GM12878 (cell line): ENCODE results near the gene DNAJC12. TPM values are rescaled to one million over a fixed set of nuclear protein-coding genes. Genes with fewer than 3 reads are reported as not detected.

ENCODE experiments used
- ATAC-seq: fragments of 200-7000 bp; cut with Tn5 transposase; 3 replicates; pipeline ENCODE4 v1.9.1; 2020; ENCODE audit warnings: mild to moderate bottlenecking, moderate library complexity
- BruUV-seq: library from RNA; stranded (reverse); fragments of 400-500 nt; replicated peaks from 2 replicates; lab custom pipeline; 2021; lab: Mats Ljungman, UMichigan
- CTCF ChIA-PET: fragments of 300-600 bp; sonication (Branson Sonifier 250); formaldehyde crosslinking; extraction: SDS; loops from one replicate; lab custom pipeline; 2021; ENCODE audit warnings: inconsistent platforms; lab: Yijun Ruan, JAX
- POLR2A ChIA-PET: fragments of 350-600 bp; formaldehyde crosslinking; extraction: SDS; loops from one replicate; lab custom pipeline; 2021; ENCODE audit warnings: inconsistent platforms; lab: Charles Lee
- RAD21 ChIA-PET: fragments of 300-600 bp; sonication (Branson Sonifier 250); formaldehyde crosslinking; loops from one replicate; lab custom pipeline; 2023; ENCODE audit warnings: antibody characterized with exemption; ENCODE audit not compliant: unreplicated experiment; lab: Charles Lee
- SMC1A ChIA-PET: fragments of 300-600 bp; sonication (Branson Sonifier 250); formaldehyde crosslinking; loops from one replicate; lab custom pipeline; 2023; ENCODE audit not compliant: unreplicated experiment, uncharacterized antibody; lab: Charles Lee
- DNase-seq: peaks from one replicate; pipeline ENCODE4 v3.0.0-alpha.2; 2011; ENCODE audit warnings: low read depth, low spot score
- FAIRE-seq: peaks from 3 replicates; lab custom pipeline; 2011; peaks lifted over from hg19 to GRCh38; lab: Jason Lieb, UNC
- H2AFZ ChIP-seq: 2 replicates; pipeline ENCODE4 v1.6.0; 2011; ENCODE audit warnings: low read depth, low read length, control low read depth; ENCODE audit not compliant: control insufficient read depth
- H3K27ac ChIP-seq: 2 replicates; pipeline ENCODE4 v1.5.1; 2011; ENCODE audit warnings: control low read depth; ENCODE audit not compliant: control insufficient read depth, insufficient read depth
- H3K27me3 ChIP-seq, 2 experiments: replicated peaks in 1 of 2; 2 replicates each; pipeline versions ENCODE4 v1.6.0 to v1.6.1; 2011; ENCODE audit warnings: low read length in 1 of 2; ENCODE audit not compliant: control insufficient read depth in 2 of 2, insufficient read depth in 2 of 2
- H3K36me3 ChIP-seq, 2 experiments: 2 replicates each; pipeline ENCODE4 v1.5.1; 2011; ENCODE audit warnings: low read length in 1 of 2; ENCODE audit not compliant: control insufficient read depth in 2 of 2, insufficient read depth in 2 of 2
- H3K4me1 ChIP-seq: 2 replicates; pipeline ENCODE4 v1.6.1; 2011; ENCODE audit warnings: mild to moderate bottlenecking, low read length, moderate library complexity, mixed read lengths; ENCODE audit not compliant: control insufficient read depth, insufficient read depth
- H3K4me2 ChIP-seq: 2 replicates; pipeline ENCODE4 v1.6.0; 2011; ENCODE audit warnings: control low read depth; ENCODE audit not compliant: control insufficient read depth, insufficient read depth
- H3K4me3 ChIP-seq: fragments of 200-600 bp; sonication (generic); 2 replicates; pipeline ENCODE4 v1.5.1; 2016
- H3K79me2 ChIP-seq: 2 replicates; pipeline ENCODE4 v1.6.0; 2011; ENCODE audit warnings: low read length; ENCODE audit not compliant: control insufficient read depth, insufficient read depth
- H3K9ac ChIP-seq: 2 replicates; pipeline ENCODE4 v1.8.0; 2011; ENCODE audit warnings: low read length, control low read depth, mixed read lengths; ENCODE audit not compliant: control insufficient read depth, insufficient read depth
- H3K9me3 ChIP-seq: replicated peaks from 3 replicates; pipeline ENCODE4 v1.5.1; 2011; ENCODE audit warnings: mild to moderate bottlenecking, low read length; ENCODE audit not compliant: control insufficient read depth, insufficient read depth
- H4K20me1 ChIP-seq: 2 replicates; pipeline ENCODE4 v1.6.0; 2011; ENCODE audit not compliant: control insufficient read depth, insufficient read depth
- CBFB ChIP-seq: IDR thresholded peaks from 2 replicates; pipeline ENCODE4 v1.6.1; 2016; ENCODE audit warnings: antibody characterized with exemption, low read depth
- CHD4 ChIP-seq: fragments of 200-600 bp; sonication (generic); IDR thresholded peaks from 2 replicates; pipeline ENCODE4 v1.6.1; 2016; ENCODE audit warnings: mild to moderate bottlenecking
- FOS ChIP-seq: IDR thresholded peaks from 3 replicates; pipeline ENCODE4 v1.6.1; 2011; ENCODE audit warnings: borderline replicate concordance; ENCODE audit not compliant: insufficient read length; ENCODE audit errors: extremely low read depth
- HDGF ChIP-seq: fragments of 450-650 bp; IDR thresholded peaks from 2 replicates; pipeline ENCODE4 v1.6.1; 2016; ENCODE audit warnings: antibody characterized with exemption
- JUNB ChIP-seq: IDR thresholded peaks from 2 replicates; pipeline ENCODE4 v1.6.1; 2016; ENCODE audit warnings: antibody characterized with exemption, mild to moderate bottlenecking
- KDM1A ChIP-seq: fragments of 200-600 bp; sonication (generic); IDR thresholded peaks from 2 replicates; pipeline ENCODE4 v1.6.1; 2016; ENCODE audit warnings: borderline replicate concordance
- MEF2A ChIP-seq: IDR thresholded peaks from 2 replicates; pipeline ENCODE4 v1.6.1; 2011; ENCODE audit warnings: low read depth, mild to moderate bottlenecking, low read length, moderate library complexity; ENCODE audit not compliant: insufficient read depth
- MEF2B ChIP-seq: fragments of 450-650 bp; IDR thresholded peaks from 2 replicates; pipeline ENCODE4 v1.6.1; 2018; ENCODE audit warnings: mild to moderate bottlenecking, moderate library complexity; ENCODE audit not compliant: partially characterized antibody, poor library complexity, severe bottlenecking
- MLLT1 ChIP-seq: fragments of 450-650 bp; IDR thresholded peaks from 2 replicates; pipeline ENCODE4 v1.6.1; 2016; ENCODE audit warnings: mild to moderate bottlenecking
- MXI1 ChIP-seq: fragments of 150-350 bp; IDR thresholded peaks from 2 replicates; pipeline ENCODE4 v1.6.1; 2011; ENCODE audit warnings: low read depth, mild to moderate bottlenecking, inconsistent platforms, low read length, improper control_type of control experiment
- NBN ChIP-seq: fragments of 450-650 bp; IDR thresholded peaks from 2 replicates; pipeline ENCODE4 v1.6.1; 2016
- NFYA ChIP-seq: IDR thresholded peaks from 2 replicates; pipeline ENCODE4 v1.6.1; 2011; ENCODE audit warnings: low read depth, mild to moderate bottlenecking, low read length, improper control_type of control experiment, borderline replicate concordance
- PAX8 ChIP-seq: fragments of 450-650 bp; IDR thresholded peaks from 2 replicates; pipeline ENCODE4 v1.6.1; 2017; ENCODE audit warnings: mild to moderate bottlenecking, moderate library complexity
- RBBP5 ChIP-seq: fragments of 200-600 bp; sonication (generic); conservative IDR thresholded peaks from 2 replicates; pipeline ENCODE4 v1.6.1; 2016
- RCOR1 ChIP-seq: conservative IDR thresholded peaks from 2 replicates; pipeline ENCODE4 v1.6.1; 2012; ENCODE audit warnings: low read depth, low read length, improper control_type of control experiment
- SIN3A ChIP-seq: IDR thresholded peaks from 2 replicates; pipeline ENCODE4 v1.6.1; 2012; ENCODE audit warnings: low read depth, low read length, improper control_type of control experiment
- TBL1XR1 ChIP-seq: IDR thresholded peaks from 2 replicates; pipeline ENCODE4 v1.6.1; 2012; ENCODE audit warnings: low read depth, low read length, improper control_type of control experiment
- YY1 ChIP-seq: IDR thresholded peaks from 2 replicates; pipeline ENCODE4 v1.6.1; 2011; ENCODE audit warnings: low read depth, mild to moderate bottlenecking, low read length
- WGBS: methylation state at CpG from one replicate; pipeline ENCODE4 v1.1.6; 2016; ENCODE audit warnings: low lambda C conversion rate; ENCODE audit not compliant: insufficient replicate concordance, insufficient coverage; ENCODE audit errors: missing lambda C conversion rate; 5-methylcytosine and 5-hydroxymethylcytosine counted together
- in situ Hi-C: fragments of 300-500 bp; cut with MboI; formaldehyde crosslinking; loops from 9 replicates; pipeline ENCODE4 v1.14.3; 2018; ENCODE audit warnings: mixed read lengths
- intact Hi-C: fragments of 100-400 bp; cut with micrococcal nuclease; formaldehyde crosslinking; loops from one replicate; pipeline ENCODE4 v1.14.2; 2022; ENCODE audit not compliant: unreplicated experiment
- polyA plus RNA-seq, 11 experiments: library from polyadenylated mRNA; depleted of rRNA in 4 of 11; unstranded in 6 of 11; stranded (reverse) in 5 of 11; fragments of >200 nt; fragmentation: Nextera tagmentation in 4 of 11; fragmentation: Illumina TruSeq in 1 of 11; extraction: Ambion mirVana in 4 of 11; extraction: Trizol in 1 of 11; gene quantifications; 1 replicate in 1 of 11; 2 replicates in 10 of 11; pipeline versions ENCODE4 v1.2.1 to v1.2.3, GENCODE V29; 2011 to 2016; ENCODE audit warnings: inconsistent platforms in 2 of 11, missing spikeins in 2 of 11, low read depth in 1 of 11
- total RNA-seq, 4 experiments: library from RNA; depleted of rRNA in 3 of 4; stranded (reverse); fragments of >200 nt in 3 of 4; fragmentation: Illumina TruSeq in 1 of 4; extraction: Trizol in 1 of 4; gene quantifications; 2 replicates each; pipeline versions ENCODE4 v1.2.1 to v1.2.3, GENCODE V29; 2013 to 2021

Gene DNAJC12
- total and polyA plus RNA-seq, 10 of the 15 experiments (the other 5 are each of a cell fraction or from before 2014, with no cell fraction given), result 1.1 to 4.5 (median 3.0) TPM

- Histone ChIP-seq H3K4me3 (no peak overlapping the region), H3K79me2 (no peaks in the 10 kb centered on the region), H3K27me3 (no peaks in the 10 kb centered on the region), H3K4me2 (no peak overlapping the region), H3K36me3 (no peaks in the 10 kb centered on the region), H3K9ac (no peak overlapping the region), H3K27ac (no peak overlapping the region), H3K4me1 (no peaks in the 10 kb centered on the region), H3K9me3 (no peaks in the 10 kb centered on the region), H4K20me1 (no peaks in the 10 kb centered on the region), H2AFZ (no peak overlapping the region)
- intact Hi-C loops, result no loop called here
- ATAC-seq (no peak), FAIRE-seq (no peak), DNase-seq (no peak)
- RAD21 ChIA-PET, result no interaction called here
- CTCF ChIA-PET, result interaction anchor here (0.7 to 1.2 kb wide), 3 partner anchors 9 to 46 kb away, joined by 3 to 4 read pairs (median 3); no protein-coding TSS in a partner anchor
- in situ Hi-C loops, result no loop called here
- BruUV-seq, result no TSS peak
- WGBS, result 81% methylated on average over 8 of the region's 8 CpGs
- SMC1A ChIA-PET, result interaction anchor here (1.0 to 1.6 kb wide), 2 partner anchors 16 to 46 kb away, joined by 3 to 5 read pairs; no protein-coding TSS in a partner anchor
- POLR2A ChIA-PET, result no interaction called here
- TF ChIP-seq CHD4, result no peak
- no peak for TF ChIP-seq KDM1A
- TF ChIP-seq JUNB, result no peak
- no peak for TF ChIP-seq NFYA
- no peak for TF ChIP-seq MXI1
- TF ChIP-seq FOS, result no peak
- no peak for TF ChIP-seq MEF2A
Measured at GRCh38 chr10:67834375-67834774, 3.6 kb downstream of the DNAJC12 start.

DNA sequence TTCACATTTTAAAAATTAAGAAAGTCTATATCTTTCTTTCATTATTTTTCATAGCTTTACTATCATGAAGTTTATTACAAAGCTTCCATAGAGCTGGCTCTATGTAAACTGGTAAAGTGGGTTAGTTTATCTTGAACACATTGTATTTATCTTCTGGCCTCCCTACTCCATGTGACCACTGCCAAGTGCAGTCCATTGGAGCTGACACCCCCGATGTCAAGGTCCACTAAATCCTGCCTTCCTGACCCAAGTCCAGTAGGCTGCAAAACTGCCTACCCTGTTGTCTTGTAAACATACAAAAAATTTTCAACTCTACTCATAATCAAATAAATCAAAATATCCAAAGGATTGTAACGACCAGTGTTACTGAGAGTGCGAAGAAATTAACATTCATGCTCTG, 10.2 kb downstream of the DNAJC12 start:
- no TSS peak for BruUV-seq
- Histone ChIP-seq H3K9ac (no peak overlapping the region), H3K4me2 (no peak overlapping the region), H3K4me1 (no peaks in the 10 kb centered on the region), H2AFZ (no peak overlapping the region), H3K9me3 (no peaks in the 10 kb centered on the region), H3K79me2 (no peaks in the 10 kb centered on the region), H3K27ac (no peak overlapping the region), H3K4me3 (no peak overlapping the region), H3K36me3 (no peaks in the 10 kb centered on the region), H3K27me3 (no peaks in the 10 kb centered on the region), H4K20me1 (no peaks in the 10 kb centered on the region)
- DNase-seq (no peak), FAIRE-seq (no peak), ATAC-seq (no peak)
- ChIA-PET CTCF (no interaction called here), SMC1A (interaction anchor here (0.7 to 1.3 kb wide), 2 partner anchors 20 to 43 kb away, joined by 3 read pairs; no protein-coding TSS in a partner anchor), POLR2A (no interaction called here), RAD21 (no interaction called here)
- intact Hi-C loops, result no loop called here
- TF ChIP-seq YY1 (no peak), MLLT1 (no peak), MEF2B (no peak), TBL1XR1 (no peak), RBBP5 (no peak), PAX8 (no peak), SIN3A (no peak), HDGF (no peak), NBN (no peak), CBFB (no peak), RCOR1 (no peak)
- WGBS, result 82% methylated on average over 3 of the region's 3 CpGs
- in situ Hi-C loops, result no loop called here
